Tibial nerve (tissue), 4 donors: Measurements from ENCODE around the gene PADI3. TPM values are rescaled to one million over a fixed set of nuclear protein-coding genes. Genes with fewer than 3 reads are reported as not detected.

Experiments
- DNase-seq, 2 donors: peaks; one replicate each; pipeline ENCODE4 v3.0.0-alpha.2; 2019; ENCODE audit warnings: low spot score in 2 of 2
- H3K27ac ChIP-seq, 4 donors: fragments of 200-600 bp; sonication (generic) in 3 of 4; one replicate each; pipeline ENCODE4 v1.5.1; 2017 to 2019; ENCODE audit warnings: mild to moderate bottlenecking in 1 of 4
- H3K27me3 ChIP-seq, 2 donors: fragments of 200-600 bp; sonication (generic) in 1 of 2; one replicate each; pipeline versions ENCODE4 v1.5.1 to v1.6.0; 2017 to 2019
- H3K36me3 ChIP-seq, 3 donors: fragments of 200-600 bp; sonication (generic); one replicate each; pipeline ENCODE4 v1.5.1; 2018 to 2019
- H3K4me1 ChIP-seq, 4 donors: fragments of 200-600 bp; sonication (generic) in 3 of 4; one replicate each; pipeline ENCODE4 v1.5.1; 2017 to 2019
- H3K4me3 ChIP-seq, 4 donors: fragments of 200-600 bp; sonication (generic) in 3 of 4; one replicate each; pipeline ENCODE4 v1.5.1; 2017 to 2019; ENCODE audit warnings: mild to moderate bottlenecking in 1 of 4, moderate library complexity in 1 of 4
- H3K9me3 ChIP-seq, 4 donors: fragments of 200-600 bp; sonication (generic) in 3 of 4; one replicate each; pipeline ENCODE4 v1.5.1; 2017 to 2019
- CTCF ChIP-seq, 5 experiments: fragments of 200-600 bp in 3 of 5; fragments of 450-650 bp in 2 of 5; sonication (generic) in 3 of 5; IDR thresholded peaks; one replicate each; pipeline ENCODE4 v1.5.1; 2016 to 2019; ENCODE audit warnings: antibody characterized with exemption in 5 of 5, mild to moderate bottlenecking in 3 of 5, moderate library complexity in 2 of 5
- EP300 ChIP-seq, 2 donors: sonication (generic); formaldehyde crosslinking; IDR thresholded peaks; one replicate each; pipeline ENCODE4 v1.6.1; 2017; ENCODE audit warnings: antibody characterized with exemption in 2 of 2, mild to moderate bottlenecking in 1 of 2
- POLR2A ChIP-seq, 2 donors: fragments of 450-650 bp; IDR thresholded peaks; one replicate each; pipeline ENCODE4 v1.6.1; 2017; ENCODE audit warnings: antibody characterized with exemption in 2 of 2, mild to moderate bottlenecking in 2 of 2, moderate library complexity in 2 of 2
- WGBS, 2 donors: methylation state at CpG; one replicate each; pipeline ENCODE4 v1.1.5; 2018; 5-methylcytosine and 5-hydroxymethylcytosine counted together
- total RNA-seq, 4 donors: library from RNA; depleted of rRNA; stranded (reverse); fragments of >200 nt; gene quantifications; one replicate each; pipeline ENCODE4 v1.1.0, GENCODE V29; 2016

PADI3 gene
- total RNA-seq, 4 donors from 2014 or later = not detected

- Histone ChIP-seq H3K27ac (no peak overlapping the region), H3K4me3 (no peak overlapping the region), H3K36me3 (no peaks in the 10 kb centered on the region), H3K4me1 (peaks cover 0 to 7% (median 0%) of the 10 kb centered on the region in 4 donors), H3K9me3 (no peaks in the 10 kb centered on the region), H3K27me3 (peaks cover 0 to 23% of the 10 kb centered on the region in 2 donors)
- no peak for DNase-seq
- TF ChIP-seq POLR2A (IDR thresholded peaks at IDR 0.05) (no peak), EP300 (IDR thresholded peaks at IDR 0.05) (no peak), CTCF (IDR thresholded peaks at IDR 0.05) (no peak)
- WGBS, 2 donors = 84 to 92% methylated on average over 5 of the region's 5 CpGs
Observed at GRCh38 chr1:17214876-17215544, 33.9 kb upstream of the PADI3 start.

- Histone ChIP-seq H3K4me1 (peaks cover 0 to 7% (median 0%) of the 10 kb centered on the region in 4 donors), H3K9me3 (no peaks in the 10 kb centered on the region), H3K36me3 (no peaks in the 10 kb centered on the region), H3K4me3 (no peak overlapping the region), H3K27ac (no peak overlapping the region), H3K27me3 (peaks cover 0 to 23% of the 10 kb centered on the region in 2 donors)
- no peak for TF ChIP-seq EP300 (IDR thresholded peaks at IDR 0.05)
- TF ChIP-seq POLR2A (IDR thresholded peaks at IDR 0.05) = no peak
- TF ChIP-seq CTCF (IDR thresholded peaks at IDR 0.05) = no peak
- no peak for DNase-seq
- 76 to 90% methylated on average over 6 of the region's 6 CpGs for WGBS, 2 donors
Observed at GRCh38 chr1:17215545-17215890, 33.4 kb upstream of the PADI3 start.

DNA sequence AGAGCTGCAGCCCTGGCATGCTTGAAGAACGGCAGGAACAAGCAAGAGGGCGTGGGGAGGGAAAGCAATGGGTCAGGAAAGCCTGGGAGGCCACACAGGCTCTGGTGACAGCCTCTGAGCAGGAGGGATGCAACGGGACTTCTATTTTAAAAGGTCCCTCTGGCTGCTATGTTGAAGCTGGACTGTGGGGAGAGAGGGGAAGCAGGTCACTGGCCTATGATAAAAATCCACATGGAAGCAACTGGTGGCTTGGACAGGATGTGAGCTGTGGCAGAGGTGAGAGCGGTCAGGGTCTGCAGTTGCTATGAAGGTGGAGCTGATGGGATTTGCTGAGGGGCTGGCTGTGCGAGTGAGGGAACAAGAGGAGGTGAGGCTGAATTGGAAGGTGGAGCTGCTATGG, 32.8 kb upstream of the PADI3 start:
- no peak for DNase-seq
- 46 to 56% methylated on average over 5 of the region's 5 CpGs for WGBS, 2 donors
- Histone ChIP-seq H3K27me3 (peaks cover 0 to 23% of the 10 kb centered on the region in 2 donors), H3K27ac (no peak overlapping the region), H3K4me3 (no peak overlapping the region), H3K4me1 (peaks cover 0 to 7% (median 0%) of the 10 kb centered on the region in 4 donors), H3K36me3 (no peaks in the 10 kb centered on the region), H3K9me3 (no peaks in the 10 kb centered on the region)
- TF ChIP-seq EP300 (IDR thresholded peaks at IDR 0.05) (no peak), POLR2A (IDR thresholded peaks at IDR 0.05) (no peak), CTCF (IDR thresholded peaks at IDR 0.05) (no peak)

DNA sequence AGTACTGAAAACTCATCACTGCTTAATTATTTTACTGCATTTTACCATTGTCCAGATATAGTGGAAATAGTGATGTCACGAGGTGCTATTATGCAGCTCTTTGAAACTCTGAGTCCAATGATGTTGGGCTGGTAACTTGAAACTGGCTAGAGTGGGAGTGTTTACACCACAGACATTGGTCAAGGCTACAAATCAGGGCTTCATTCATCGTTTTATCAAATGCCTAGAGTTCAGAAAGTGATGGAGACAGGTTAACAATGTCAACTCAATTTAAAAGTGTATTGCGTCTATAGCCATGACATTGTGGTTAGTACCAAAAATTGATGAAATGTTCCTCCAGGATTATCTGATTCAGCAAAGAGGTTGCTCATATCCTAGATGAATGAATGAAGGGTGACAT, 31.3 kb upstream of the PADI3 start:
- Histone ChIP-seq H3K27me3 (peaks cover 0 to 19% of the 10 kb centered on the region in 2 donors), H3K27ac (no peak overlapping the region), H3K4me1 (peaks cover 0 to 4% (median 0%) of the 10 kb centered on the region in 4 donors), H3K36me3 (no peaks in the 10 kb centered on the region), H3K9me3 (no peaks in the 10 kb centered on the region), H3K4me3 (no peak overlapping the region)
- no peak for DNase-seq
- WGBS, 2 donors = 81 to 88% methylated on average over 3 of the region's 3 CpGs
- TF ChIP-seq POLR2A (IDR thresholded peaks at IDR 0.05) (no peak), CTCF (IDR thresholded peaks at IDR 0.05) (no peak), EP300 (IDR thresholded peaks at IDR 0.05) (no peak)

- H3K9me3 ChIP-seq = no peaks in the 10 kb centered on the region
- H3K27ac ChIP-seq = no peak overlapping the region
- H3K4me3 ChIP-seq = no peak overlapping the region
- no peak for DNase-seq
- no peaks in the 10 kb centered on the region for H3K4me1 ChIP-seq
- WGBS, 2 donors = 48 to 53% methylated on average over 7 of the region's 7 CpGs
- TF ChIP-seq CTCF (IDR thresholded peaks at IDR 0.05) (no peak), POLR2A (IDR thresholded peaks at IDR 0.05) (no peak), EP300 (IDR thresholded peaks at IDR 0.05) (no peak)
- peaks cover 0 to 11% of the 10 kb centered on the region in 2 donors for H3K27me3 ChIP-seq
- H3K36me3 ChIP-seq = no peaks in the 10 kb centered on the region
Observed at GRCh38 chr1:17218939-17219338, 30.0 kb upstream of the PADI3 start.
